ENCODE measurements around the gene NFE2L2.
"Not testable (repeated sequence)": the region's sequence is repeated elsewhere in the genome, so short reads cannot be mapped to it uniquely, and the experiment has no call there.

The NFE2L2 gene

DNA sequence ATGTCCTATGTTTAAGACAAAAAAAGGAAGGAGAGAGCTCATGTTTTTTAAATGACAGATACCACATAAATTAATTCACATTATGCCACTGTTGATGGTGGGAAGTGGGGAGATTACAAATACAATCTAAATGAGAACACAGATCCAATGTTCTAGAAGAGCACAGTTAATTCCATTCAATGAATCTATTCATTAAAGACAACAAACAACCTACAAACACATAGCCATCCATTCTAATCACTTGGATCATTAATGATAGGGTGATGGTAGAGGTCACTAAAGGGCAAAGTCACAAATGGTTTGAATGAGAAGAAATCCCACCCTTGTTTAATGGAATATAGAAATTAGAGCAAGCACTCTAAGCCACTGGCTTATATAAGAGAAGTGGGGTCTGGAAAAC is 30.3 kb downstream of the NFE2L2 start:
- DNase-seq (ENCODE audit: low read depth): no peak

DNA sequence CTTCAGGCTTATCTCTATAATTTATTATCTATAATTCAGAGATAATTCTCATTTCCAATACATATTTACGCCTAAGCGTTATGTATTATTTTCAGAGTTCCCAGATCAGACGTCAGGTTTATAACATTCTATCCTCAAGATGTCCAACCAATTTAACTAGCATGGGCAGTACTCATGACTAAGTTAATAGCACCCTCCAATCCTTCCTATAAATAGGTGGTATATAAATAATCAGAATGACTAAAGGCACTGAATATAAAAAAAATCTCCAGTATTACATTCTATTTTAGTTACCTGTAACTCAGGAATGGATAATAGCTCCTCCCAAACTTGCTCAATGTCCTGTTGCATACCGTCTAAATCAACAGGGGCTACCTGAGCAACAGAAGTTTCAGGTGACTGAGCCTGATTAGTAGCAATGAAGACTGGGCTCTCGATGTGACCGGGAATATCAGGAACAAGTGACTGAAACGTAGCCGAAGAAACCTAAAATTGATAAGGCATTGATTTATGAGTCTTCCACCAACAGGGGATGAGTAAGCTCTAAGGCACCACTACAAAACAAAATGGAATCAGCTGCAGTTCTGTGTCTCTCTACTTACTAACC is 32.3 kb downstream of the NFE2L2 start:
- no peak for DNase-seq (ENCODE audit: low read depth)

DNA sequence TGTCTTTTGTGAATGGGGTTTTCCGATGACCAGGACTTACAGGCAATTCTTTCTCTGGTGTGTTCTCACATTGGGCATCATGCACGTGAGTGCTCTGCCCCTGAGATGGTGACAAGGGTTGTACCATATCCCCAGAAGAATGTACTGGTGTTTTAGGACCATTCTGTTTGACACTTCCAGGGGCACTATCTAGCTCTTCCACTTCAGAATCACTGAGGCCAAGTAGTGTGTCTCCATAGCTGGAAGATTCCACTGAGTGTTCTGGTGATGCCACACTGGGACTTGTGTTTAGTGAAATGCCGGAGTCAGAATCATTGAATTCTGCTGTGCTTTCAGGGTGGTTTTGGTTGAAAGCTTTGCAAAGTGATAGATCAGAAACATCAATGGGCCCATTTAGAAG is 33.3 kb downstream of the NFE2L2 start:
- DNase-seq (ENCODE audit: low read depth): no peak

DNA sequence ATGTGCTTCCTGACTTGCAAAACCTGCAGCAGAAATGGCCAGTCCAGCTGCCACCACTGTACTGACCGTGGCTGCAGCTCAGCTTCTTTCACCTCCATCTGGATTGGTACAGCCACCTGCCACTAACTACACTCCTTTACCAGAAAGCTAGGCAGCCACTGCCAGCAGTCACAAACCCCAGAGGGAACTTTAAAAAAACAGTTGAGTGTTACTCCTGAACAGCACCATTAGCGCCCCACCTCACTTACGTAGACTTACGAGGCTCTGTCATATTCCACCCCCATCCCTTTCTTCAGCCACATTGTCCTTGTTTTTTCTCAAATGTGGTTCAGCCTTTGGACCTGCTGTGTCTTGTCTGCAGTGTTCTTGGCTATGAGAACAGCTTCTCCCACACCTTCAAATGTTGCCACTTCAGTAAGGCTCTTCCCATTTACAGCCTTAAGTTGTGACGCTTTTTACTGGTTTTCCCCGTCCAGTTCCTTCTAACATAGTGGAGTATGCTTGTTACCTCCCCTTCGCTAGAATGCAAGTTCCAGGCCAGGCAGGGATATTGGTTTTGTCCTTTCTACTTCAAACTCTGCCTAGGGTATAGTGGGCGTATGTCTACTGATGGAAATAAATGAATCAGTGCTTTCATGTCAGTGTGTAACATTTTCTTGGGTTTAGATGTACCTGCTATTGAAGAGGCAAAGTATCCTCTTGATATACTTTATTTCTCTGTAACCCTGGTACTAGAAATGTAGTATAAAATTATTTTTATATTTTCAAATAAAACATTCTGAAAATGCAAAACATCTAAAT is 34.9 kb downstream of the NFE2L2 start:
- DNase-seq (ENCODE audit: low read depth): no peak

DNA sequence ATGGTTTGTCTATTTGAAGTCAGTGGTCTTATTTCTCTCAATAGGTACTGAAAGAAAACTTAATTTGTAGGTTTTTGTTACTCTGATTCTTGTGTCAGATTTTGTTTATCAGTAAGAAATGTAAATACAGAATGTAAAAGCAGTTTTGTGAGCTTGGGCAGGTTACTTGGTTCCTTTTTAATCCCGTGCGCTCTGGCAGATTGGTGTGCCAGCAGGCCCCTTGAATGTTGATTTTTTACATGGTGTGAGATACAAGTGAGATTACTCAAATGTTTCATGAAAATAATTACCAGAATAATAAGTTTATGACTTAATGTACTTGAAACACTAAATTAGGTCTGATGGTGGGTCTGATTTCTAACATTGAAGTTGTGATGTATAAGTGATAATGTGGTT is 38.6 kb downstream of the NFE2L2 start:
- no peak for DNase-seq (ENCODE audit: low read depth)

DNA sequence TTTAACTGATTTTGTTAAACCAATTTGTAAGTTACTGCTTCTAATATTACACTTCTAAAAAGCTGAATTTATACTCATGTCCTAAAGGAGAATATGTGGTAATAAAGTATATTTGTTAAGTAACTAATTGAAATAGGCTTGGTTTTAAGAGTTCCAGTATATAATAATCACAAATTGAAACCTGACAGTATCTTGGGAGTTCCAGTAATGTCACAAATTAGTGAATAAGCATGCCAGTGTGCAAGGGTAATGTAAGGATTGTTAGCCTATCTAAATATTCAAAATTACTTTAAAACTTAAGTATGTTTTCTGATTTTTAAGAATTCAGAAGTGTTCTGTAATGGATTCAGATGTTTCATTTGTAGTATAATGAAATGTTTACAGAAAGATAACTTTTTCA is 41.1 kb downstream of the NFE2L2 start:
- DNase-seq (ENCODE audit: low read depth): not testable (repeated sequence)

DNA sequence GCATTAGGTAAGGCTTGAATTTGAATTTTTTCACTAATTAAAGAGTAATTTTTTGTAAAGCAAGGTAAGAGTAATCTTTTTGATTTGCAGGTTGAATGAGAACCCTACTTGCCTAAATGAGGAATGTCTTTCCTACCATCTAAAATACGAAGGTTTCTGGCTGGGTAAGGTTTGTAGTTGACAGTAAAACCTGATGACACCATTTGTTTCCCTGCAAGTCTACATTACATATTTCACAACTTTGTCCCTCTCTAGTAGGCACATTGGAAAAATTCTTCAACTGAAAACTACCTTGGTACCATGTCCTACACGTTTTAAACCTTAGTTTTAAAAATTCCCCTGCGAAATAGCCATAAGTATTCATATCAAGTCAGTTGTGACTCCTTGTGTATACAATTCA is 42.6 kb downstream of the NFE2L2 start:
- DNase-seq (ENCODE audit: low read depth): no peak

DNA sequence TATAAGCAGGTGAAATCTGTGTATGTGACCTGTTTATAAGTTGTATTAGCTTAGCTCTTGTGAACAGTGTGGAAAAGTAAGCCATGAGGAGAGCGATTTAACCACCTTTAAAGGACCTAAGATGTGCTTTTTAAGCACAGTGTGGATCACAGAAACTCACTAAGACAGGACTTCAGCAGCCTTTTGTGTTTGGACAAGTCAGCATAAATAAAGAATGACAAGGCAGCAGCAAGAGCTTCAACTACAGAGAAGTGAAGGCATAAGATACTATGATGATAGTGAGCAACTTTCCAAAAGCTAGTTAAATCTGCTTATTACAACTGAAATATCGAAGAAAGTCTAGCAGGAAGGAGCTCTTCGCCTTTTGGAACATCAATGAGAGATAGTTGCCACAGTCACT is 43.0 kb downstream of the NFE2L2 start:
- DNase-seq (ENCODE audit: low read depth): no peak

DNA sequence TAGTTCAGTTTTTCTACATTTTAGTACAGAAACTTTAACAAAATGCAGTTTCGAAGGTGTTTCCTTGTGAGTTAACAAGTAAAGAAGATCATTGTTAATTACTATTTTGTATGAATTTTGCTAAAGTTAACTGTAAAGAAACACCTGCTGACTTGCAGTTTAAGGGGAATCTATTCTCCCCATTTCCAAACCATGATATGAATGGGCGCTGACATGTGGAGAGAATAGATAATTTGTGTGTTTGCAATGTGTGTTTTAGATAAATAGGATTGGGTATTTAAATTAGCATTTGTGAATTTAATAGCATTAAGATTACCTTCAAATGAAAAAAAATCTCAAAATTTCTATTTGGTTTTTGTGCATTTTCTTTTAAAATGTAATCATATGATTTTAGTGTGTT is 44.7 kb downstream of the NFE2L2 start:
- DNase-seq (ENCODE audit: low read depth): not testable (repeated sequence)

DNA sequence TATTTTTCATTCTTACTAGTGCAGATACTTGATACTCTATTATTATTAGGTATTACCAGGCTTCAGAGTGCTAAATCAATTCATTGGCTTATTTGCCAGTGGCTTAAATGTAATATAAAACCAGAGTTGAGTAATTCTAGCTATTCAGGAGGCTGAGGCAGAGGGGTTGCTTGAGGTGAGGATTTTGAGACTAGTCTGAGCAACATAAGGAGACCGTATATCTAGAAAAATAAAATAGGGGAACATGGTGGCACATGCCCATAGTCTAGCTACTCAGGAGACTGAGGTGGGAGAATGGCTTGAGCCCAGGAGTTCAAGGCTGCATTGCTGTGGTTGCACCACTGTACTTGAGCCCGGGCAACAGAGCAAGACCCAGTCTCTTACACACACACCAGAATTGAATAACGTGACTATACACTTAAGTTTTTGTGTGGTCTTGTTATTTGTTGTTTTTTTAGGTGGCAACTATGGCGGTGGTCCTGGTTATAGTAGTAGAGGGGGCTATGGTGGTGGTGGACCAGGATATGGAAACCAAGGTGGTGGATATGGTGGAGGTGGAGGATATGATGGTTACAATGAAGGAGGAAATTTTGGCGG is 47.2 kb downstream of the NFE2L2 start:
- DNase-seq (ENCODE audit: low read depth): no peak

DNA sequence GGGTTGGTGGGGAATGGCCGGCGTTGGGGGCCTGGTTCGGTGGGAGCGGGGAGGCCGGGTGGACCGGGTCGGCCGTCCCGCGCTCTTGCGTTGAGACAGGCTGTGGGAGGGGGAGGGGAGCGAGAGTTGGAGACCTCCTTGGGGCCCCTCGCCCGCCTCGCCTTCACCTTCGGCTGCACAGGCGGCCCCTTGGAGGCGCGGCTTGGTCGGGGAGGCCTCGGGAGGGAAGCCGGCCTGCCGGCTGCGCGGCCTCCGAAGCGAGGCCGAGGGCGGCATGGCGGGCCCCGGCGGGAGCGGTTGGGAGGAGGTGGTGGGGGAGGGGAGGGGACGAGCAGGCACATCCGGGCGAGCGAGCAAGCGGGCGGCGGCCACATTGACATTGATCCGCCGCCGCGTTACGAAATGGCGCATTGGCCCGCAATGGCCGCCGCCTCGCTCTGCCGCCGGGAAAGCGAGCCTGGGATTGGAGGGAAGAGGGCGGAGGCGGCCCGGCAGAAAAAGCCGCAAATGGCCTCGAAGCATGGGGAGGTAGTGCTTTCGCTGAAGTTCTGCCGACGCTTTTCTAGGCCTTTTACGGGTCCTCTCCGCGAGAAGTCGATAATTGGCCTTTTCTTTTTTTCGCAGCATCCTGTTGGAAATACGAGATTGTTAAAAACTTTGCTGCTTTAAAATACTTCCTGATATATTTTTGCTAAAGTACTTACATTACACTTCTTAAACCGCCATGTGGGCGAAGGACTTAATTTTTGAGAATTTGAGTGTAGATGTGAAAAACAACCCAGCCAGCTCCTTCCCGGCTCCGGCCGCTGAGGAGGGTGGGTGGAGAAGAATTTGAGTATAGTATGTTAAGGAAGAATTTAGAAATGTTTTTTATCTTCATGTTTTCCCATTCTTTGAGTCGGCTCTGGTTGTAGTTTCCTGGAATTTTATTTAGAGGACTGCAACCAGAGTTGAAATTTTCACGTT is 51.4 kb downstream of the NFE2L2 start:
- peak; percentile 82 for DNase-seq (ENCODE audit: low read depth)

DNA sequence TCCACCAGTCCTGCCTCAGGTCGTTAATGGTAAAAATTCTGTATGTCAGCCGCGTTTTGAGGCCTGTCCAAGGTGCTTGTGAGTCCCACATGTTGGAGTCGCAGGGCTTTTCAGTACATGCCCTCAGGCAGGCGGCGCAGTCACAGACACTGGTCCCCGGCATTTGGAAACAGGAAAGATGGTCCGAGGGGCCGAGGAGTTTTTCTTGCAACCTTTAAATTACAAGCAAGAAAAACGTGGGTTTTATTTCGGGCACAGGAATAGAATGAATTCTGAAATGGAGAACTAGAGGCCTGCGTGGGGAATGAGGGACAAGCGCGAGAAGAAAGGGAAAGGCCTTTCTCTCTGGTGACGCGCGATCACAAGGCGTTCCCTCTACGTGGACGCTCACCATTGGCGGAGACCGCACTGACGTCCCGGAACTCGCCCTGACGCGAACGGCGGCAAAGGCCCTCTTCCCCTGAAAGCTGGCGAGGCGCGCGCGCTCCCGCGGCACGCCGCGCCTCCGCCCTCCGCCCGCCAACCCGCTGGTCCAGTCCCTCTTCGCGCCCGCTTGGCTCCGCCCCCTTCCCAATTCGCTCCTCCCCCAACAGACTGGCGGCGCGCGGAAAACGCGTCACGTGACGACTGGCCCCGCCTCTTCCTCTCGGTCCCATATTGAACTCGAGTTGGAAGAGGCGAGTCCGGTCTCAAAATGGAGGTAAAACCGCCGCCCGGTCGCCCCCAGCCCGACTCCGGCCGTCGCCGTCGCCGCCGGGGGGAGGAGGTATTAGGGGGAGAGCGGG is 52.2 kb downstream of the NFE2L2 start, which contains the start of gene HNRNPA3:
TSS of gene HNRNPA3 (plus strand) at position 689 of the 785 bp plus-strand sequence. CDS start at position 695, 6 bp downstream.
- peak; percentile 99 for DNase-seq (ENCODE audit: low read depth)

DNA sequence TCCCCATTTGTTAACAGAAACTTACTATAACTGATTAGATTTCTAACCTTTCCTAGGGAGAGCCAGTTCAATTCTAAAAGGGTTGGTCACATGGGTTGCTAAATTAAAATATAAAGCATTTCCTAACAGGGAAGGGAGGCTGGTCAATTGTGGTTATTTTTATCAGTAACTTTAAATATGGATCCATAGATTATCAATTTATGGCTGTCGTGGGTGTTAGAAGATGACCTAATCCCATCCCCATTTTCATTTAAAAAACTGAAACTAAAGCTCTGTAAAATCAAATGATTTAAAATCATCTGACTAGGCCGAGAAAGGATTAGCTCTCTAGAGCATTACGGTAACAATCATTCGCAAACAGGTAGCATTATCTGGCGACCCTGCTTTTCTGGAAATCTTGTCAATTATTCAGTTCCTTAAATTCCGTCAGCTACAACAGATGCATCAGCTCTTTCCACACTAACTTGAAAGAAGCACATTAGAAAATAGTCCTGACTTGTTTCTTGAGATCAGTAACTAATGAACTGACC is 52.9 kb downstream of the NFE2L2 start:
- no peak for DNase-seq (ENCODE audit: low read depth)

DNA sequence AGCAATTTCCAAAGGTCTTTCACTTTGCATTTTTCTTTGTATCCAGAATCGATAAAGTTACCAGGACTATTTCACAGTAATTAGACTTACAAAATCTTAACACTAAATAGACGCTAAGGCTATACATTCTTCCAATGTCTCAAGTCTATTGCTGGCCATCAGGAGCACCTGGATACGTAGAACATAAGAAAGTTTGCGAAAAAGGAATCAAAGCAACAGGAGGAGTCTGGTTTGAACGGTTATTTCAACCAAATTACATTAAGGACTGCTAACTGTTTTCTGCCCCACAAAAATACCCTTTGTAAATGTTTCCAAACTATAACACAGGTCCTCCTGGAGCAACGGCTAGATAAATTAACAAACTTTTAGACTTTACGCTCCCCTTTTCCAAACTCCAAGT is 53.4 kb downstream of the NFE2L2 start:
- no peak for DNase-seq (ENCODE audit: low read depth)

DNA sequence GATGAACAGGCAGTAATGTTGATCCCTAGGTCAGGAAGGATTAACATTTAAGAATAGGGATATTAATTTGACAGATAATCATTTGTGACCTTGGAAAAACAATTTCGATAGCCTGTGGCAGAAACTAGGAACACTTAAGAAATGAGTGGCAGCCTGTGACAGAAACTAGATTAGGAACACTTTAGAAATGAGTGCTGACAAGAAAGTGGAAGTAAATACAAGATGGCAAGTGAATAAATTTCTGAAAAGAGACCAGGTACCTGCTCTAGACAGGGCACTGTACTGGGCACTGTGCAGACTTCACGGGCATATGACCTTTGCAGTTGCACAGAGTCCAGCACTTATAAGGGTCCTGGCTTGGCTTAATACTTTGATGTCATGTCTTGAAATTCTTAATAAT is 57.4 kb downstream of the NFE2L2 start:
- no peak for DNase-seq (ENCODE audit: low read depth)

DNA sequence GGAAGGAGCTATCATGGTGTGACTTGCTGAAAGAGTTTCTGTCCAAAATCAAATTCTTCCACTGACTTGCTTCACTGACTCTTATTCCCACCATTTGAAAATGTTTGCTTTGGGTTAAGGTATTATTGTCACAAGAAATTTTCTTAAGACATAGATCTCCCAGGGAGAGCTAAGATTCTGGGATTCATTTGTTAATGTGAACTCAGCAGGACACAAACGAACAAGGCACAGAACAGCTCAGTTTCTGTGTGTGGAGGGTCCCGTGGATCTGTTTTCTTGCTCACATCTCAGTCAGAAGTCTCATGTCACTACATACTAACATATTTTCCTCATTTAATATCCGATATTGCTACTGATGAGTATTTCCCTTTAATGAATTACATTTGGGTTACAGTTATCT is 60.1 kb downstream of the NFE2L2 start:
- no peak for DNase-seq (ENCODE audit: low read depth)

DNA sequence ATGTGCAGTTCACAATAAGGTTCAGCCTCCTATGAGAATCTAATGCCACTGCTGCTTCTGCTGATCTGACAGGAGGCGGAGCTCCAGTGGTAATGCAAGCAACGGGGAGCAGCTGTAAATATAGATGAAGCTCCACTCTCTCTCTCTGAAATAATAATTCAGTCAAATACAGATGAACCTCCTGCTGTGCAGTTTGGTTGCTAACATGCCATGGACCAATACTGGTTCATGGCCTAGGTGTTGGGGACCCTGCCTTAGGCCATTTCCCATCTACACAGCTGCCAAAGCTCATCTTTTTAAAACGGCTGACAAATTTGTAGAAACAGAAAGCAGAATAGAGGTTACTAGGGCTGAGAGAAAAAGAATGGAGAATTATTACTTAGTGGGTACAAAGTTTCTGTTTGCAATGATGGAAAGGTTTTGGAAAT is 62.6 kb downstream of the NFE2L2 start:
- no peak for DNase-seq (ENCODE audit: low read depth)

DNA sequence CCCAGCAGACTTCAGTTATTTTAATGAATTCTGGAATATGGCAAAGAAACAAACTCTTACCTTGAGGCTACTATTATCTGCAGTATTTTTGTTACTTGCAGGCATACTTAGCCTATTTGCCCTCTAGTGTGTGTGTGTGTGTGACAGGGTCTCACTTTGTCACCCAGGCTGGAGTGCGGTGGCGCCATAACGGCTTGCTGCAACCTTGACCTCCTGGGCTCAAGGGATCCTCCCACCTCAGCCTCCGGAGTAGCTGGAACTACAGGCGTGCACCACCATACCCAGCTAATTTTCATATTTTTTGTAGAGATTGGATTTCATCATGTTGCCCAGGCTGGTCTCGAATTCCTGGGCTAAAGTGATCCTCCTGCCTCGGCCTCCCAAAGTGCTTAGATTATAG is 64.1 kb downstream of the NFE2L2 start:
- DNase-seq (ENCODE audit: low read depth): not testable (repeated sequence)

DNA sequence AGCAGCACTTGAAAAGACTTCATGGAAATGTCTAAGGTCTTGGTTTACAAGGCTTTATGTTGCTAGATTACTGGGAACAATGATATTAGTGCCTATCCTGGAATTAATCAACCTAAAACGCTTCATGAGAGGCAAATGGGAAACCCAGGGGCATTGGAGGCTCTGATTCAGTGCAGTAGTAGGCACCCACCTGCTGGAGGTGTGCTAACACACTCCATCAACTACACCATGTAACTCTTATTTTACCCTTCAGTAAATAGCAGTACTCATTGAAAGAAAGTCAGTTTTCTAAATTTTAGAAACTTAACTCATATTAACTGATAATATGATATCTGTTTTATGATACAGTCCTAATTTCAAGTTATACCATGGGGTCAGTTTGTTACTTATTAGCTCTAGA is 69.3 kb downstream of the NFE2L2 start:
- DNase-seq (ENCODE audit: low read depth): no peak

DNA sequence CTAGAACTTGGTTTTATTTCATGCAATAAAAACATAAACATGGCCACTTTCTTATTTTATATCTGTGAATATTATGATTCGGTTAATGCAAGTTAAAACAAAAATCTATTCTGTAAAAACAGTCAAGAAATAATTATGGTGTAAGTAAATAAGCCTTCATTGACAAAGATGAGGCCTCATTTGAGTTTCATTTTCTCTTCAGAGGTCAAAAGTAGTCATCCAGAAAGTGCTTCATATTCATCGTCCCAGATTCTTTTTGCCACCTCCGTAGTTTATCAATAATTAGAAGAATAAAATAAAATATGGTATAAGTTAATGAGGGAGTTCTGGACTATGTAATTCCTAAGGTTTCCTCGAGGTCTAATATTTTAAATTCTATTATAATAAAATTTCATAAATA is 71.3 kb downstream of the NFE2L2 start:
- DNase-seq (ENCODE audit: low read depth): no peak

DNA sequence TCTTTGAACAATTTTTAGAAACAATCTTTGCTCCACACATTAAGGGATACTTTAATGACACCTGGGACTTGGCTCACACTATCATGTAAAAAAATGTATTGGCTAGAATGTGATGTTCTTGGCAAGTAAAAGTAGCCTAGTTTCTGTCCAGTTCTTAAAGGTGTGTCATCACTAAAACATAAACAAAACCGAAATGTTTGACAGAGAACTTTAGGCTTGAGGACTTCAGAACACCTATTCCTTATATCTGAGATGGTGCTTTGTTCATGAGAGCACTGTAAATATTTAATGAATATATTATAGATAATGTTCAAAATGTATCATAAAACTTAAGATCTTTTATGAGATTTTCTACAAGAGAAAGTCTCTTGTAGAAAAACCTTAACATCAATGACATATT is 71.7 kb downstream of the NFE2L2 start:
- DNase-seq (ENCODE audit: low read depth): no peak
